GM21825 (cell line): ENCODE results near the gene MEGF6.

Experiments
- ATAC-seq: cut with Tn5 transposase; IDR thresholded peaks from one replicate; pipeline ENCODE4 v1.9.1; 2021; ENCODE audit warnings: mild to moderate bottlenecking, moderate library complexity; ENCODE audit not compliant: unreplicated experiment

The MEGF6 gene

DNA sequence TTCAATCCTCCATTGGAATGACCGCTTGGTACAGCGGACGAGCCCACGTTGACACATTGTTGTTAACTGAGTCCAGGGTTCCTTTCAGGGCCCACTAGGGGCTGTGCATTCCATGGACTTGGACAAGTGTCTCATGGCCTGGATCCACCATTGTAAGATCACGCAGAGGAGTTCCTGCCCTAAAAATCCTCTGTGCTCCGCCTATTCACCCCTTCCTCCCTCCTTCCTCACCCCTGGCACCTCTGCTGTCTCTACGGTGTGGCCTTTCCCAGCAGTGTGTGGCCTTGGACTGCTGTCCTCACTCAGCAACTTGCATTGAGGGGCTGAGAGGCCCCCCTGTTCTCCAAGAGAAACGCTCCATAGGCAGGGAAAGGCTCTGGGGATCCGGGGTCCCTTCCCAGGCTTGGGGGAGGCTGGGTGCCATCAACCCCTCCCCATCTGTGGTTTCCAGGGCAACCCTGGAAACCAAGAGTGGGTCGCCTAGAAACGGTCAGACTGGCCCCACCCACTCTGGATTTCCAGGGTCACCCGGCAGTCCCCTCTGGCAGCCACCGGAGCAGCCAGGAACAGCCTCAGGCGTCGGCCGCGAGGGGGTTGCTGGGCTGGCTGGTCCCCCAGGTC, 50.9 kb downstream of the MEGF6 start:
- no peak for ATAC-seq

DNA sequence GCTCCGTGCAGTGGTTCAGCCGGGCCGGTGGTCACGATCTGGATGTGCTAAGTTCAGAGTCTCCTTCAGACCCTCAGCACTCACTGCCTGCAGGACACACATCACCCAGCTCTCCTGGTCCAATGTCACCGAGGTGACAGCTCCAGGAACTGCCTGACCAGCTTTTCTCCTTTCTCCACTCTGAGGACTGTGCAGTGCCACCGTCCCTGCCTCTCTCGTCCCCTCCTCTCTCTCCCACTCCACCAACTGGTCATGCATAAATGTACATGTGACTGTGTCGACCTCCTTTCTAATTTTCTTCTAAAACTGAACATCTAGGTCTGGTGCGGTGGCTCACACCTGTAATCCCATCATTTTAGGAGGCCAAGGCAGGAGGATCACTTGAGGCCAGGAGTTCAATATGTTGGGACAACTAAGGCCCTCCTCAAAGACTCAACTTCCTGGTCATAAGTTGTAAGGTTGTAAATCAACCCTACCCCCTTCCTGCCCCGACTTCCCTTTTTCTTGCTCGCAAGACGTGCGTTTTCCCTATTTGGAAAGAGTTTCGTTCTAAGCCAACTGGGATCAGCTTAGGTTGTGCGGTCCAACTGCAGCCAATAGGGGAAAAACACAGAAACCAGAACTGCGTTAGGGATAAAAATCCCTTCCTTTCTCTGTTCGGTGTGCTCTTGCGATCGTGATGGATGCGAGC, 53.1 kb downstream of the MEGF6 start:
- ATAC-seq: no peak

- no peak for ATAC-seq
Measured at GRCh38 chr1:3557366-3557765, 53.9 kb downstream of the MEGF6 start.

GRCh38 chr1:3556336-3556735, 55.0 kb downstream of the MEGF6 start:
- no peak for ATAC-seq

DNA sequence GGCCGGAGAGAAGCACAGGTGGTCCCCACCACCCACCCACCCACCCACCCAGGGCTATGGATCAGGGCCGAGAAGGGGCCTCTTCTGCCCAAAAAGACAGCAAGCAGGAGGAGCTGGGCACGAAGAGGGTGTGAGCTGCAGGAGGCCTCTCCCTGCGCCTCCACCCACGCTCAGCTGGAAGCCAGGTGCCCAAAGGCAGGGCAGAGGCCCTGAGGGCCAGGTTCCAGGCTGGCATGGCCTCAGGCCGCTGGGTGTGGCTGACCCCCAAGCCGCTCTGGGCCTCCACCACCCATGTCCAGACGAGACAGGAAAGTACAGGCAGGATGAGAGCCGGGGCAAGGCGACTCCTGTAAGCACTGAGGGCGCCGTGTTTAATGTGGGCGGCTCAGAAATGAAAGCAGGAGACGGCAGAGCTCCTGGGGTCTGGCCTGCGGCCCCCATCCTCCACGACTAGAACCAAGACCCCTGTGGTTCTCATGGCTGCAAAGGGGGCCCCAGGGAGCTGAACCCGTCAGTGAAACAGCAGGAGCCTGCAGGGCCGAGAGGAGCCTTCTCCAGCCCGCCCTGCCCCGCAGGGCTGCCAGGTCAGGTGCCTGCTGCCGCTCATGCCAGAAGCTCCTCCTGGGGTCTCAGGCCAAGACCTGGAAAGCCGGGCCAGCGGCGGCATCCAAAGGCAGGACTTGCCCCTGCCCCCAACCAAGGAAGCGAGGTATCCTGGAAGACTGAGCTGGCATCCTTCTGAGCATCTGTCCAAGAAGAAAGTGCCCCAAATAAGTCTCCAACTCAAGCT, 56.0 kb downstream of the MEGF6 start:
- no peak for ATAC-seq

GRCh38 chr1:3553940-3554223, 57.4 kb downstream of the MEGF6 start:
- ATAC-seq: no peak

GRCh38 chr1:3553166-3553939, 58.0 kb downstream of the MEGF6 start:
- ATAC-seq: no peak

GRCh38 chr1:3552751-3553150, 58.6 kb downstream of the MEGF6 start:
- no peak for ATAC-seq

DNA sequence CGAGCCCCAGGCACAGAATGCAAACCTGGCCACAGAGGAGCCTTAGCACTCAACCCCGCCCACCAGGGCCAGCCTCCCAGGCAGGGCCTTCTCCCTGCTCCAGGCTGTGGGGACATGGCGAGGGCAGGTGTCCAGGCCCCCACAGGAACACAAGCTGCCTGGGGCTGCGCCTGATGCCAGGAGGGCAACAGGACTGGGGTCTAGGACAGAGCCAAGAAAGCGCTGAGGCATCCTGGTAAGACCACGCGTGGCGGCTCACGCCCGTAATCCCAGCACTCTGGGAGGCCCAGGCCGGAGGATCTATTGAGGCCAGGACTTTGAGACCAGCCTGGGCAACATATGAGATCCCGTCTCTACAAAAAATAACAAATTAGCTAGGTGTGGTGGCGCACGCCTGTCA, 59.1 kb downstream of the MEGF6 start:
- ATAC-seq: no peak

- no peak for ATAC-seq
Measured at GRCh38 chr1:3551711-3552110, 59.6 kb downstream of the MEGF6 start.

- ATAC-seq: no peak
Measured at GRCh38 chr1:3551290-3551678, 60.0 kb downstream of the MEGF6 start.

DNA sequence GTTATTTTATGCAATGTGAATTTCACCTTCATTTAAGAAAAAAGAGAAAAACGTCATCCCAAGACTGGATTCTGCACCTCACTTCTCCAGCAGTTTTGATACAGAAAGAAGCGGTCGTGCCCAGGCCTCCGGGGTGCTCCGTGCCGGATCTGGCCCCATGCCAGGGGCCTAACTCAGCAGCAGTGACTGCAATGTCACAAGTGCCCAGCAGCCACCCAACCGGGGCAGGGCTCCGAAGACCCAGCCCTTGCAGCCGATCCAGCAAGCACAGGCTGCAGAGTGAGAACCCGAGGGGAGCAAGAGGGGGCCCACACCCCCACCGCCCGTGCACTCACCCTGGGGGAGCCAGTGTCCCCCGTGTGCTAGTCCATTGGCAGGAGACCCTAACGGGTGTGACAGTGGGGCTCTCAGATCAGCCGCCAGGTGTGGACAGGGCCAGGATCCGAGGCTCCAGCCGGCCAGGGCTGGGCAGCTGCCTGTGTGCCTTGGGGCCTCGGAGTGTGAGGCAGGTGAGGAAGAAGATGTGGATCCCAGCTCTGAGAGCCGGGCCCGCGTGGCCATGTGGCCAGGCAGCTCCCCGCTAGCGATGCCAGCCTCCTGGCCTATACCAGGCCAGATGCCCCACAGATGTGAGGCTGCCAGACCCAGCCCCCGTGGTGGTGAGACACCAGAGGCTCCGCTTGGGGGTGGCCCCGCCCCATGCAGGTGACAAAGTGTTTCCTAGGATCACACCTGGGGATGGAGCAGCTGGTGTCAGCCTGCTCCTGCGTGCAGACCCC, 60.6 kb downstream of the MEGF6 start:
- ATAC-seq: no peak

DNA sequence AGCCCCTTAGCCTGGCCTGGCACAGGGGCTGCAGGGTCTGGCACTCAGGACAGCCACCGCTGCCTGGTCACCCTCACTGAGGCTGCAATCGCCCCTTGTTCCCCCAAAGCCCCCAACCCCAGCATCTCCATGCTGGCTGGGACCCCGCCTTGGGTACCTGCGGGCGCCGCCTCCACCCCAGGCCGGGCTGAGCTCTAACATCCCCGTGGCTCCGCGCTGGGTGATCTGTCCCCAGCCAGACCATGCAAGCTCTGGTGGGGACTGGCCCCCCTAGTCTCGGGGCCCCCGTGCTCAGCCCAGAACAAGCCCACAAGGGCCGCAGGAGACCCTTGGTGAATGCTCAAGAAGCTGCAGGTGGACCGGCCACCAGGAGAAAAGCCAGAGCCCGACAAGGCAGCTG, 62.4 kb downstream of the MEGF6 start:
- no peak for ATAC-seq

- no peak for ATAC-seq
Measured at GRCh38 chr1:3548156-3548893, 63.0 kb downstream of the MEGF6 start.

DNA sequence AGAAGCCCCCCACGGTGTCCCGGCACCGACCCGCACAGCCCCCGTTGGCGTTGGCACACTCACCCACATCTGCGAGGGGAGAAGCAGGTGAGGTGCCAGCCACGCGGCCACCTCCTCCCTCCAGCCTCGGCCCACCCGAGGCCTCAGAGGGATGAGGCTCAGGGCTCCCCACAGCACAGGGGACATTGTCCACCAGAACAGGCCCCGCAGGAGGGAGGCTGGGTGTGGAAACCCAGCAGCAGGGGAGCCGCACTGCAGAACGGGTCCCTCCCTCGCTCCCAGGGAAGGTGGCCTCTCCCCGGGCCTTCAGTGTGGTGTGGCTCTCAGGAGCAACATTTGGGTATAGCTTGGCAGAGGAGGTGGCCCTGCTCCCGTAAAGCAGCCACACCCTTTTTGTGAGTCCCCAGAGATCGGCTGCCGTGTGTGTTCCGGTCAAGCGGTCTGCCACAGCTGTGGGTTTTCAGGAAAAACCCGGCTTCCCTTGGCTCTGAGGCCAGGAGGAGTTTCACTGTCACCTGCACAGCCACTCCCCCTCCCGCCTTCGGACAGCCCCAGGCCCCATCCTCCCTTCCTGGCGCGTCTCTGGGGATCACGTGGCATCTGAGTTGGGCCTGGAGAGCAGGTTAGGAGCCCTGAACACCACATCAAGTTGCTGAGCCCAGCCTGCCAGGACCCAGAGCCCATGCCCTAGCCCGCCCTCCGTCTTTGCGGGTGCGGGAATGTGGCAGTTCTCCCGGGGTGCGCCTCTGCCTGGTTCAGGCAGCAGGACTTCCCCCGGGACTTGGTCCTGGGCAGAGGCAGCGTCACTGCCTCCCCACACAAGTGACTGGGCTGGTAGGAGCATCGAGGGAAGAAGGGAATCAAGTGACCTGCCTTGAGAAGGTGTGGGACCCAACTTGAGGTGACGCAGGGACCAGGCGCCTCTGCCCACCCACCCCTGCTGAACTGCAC, 64.0 kb downstream of the MEGF6 start:
- ATAC-seq: no peak

GRCh38 chr1:3546048-3546384, 65.3 kb downstream of the MEGF6 start:
- ATAC-seq: no peak

GRCh38 chr1:3545363-3546047, 65.8 kb downstream of the MEGF6 start:
- no peak for ATAC-seq
